ENCODE data around the gene NPIPB2. TPM values are rescaled to one million over a fixed set of nuclear protein-coding genes. Genes with fewer than 3 reads are reported as not detected.

NPIPB2 gene
- total RNA-seq, 6 donors from 2014 or later: 3.6 to 47.1 (median 9.0) TPM

GRCh38 chr16:11880007-11880406 is 61.8 kb downstream of the NPIPB2 start:
- TF ChIP-seq POLR2A (IDR thresholded peaks at IDR 0.05): no peak
- peak in 2 of 6 experiments; percentile 10 to 20 for TF ChIP-seq CTCF (IDR thresholded peaks at IDR 0.05)
- peaks cover 27 to 97% (median 81%) of the 10 kb centered on the region in 4 donors for H3K36me3 ChIP-seq
- ATAC-seq (ENCODE audit: low FRiP score in 2 of 2): no peak
- H3K4me3 ChIP-seq: no peak overlapping the region
- no peak overlapping the region for H3K27ac ChIP-seq
- WGBS, 2 donors: 85 to 88% methylated on average over 5 of the region's 5 CpGs
- no peaks in the 10 kb centered on the region for H3K4me1 ChIP-seq
- DNase-seq: no peak
- H3K9me3 ChIP-seq: no peaks in the 10 kb centered on the region
- no peaks in the 10 kb centered on the region for H3K27me3 ChIP-seq

- DNase-seq (no peak), ATAC-seq (ENCODE audit: low FRiP score in 2 of 2) (no peak)
- no peak for TF ChIP-seq POLR2A (IDR thresholded peaks at IDR 0.05)
- no peak for TF ChIP-seq POLR2AphosphoS5 (IDR thresholded peaks at IDR 0.05)
- no peak for TF ChIP-seq EP300 (IDR thresholded peaks at IDR 0.05)
- no peak for TF ChIP-seq CTCF (IDR thresholded peaks at IDR 0.05)
- Histone ChIP-seq H3K27ac (no peak overlapping the region), H3K27me3 (no peaks in the 10 kb centered on the region), H3K9me3 (no peaks in the 10 kb centered on the region), H3K4me1 (no peaks in the 10 kb centered on the region), H3K36me3 (peaks cover 16 to 98% (median 77%) of the 10 kb centered on the region in 4 donors), H3K4me3 (no peak overlapping the region)
- 85 to 88% methylated on average over 5 of the region's 5 CpGs for WGBS, 2 donors
Observed at GRCh38 chr16:11877374-11877773, 64.5 kb downstream of the NPIPB2 start.

Small RNAs within 50 kb of the gene (small RNA-seq; reads per million reads assigned to genes)
- gene AC007216.5 (0 reads per million in 4 donors), gene COX6CP1 (0 to 0.29 (median 0) reads per million in 4 donors), gene UBL5P4 (0 reads per million in 4 donors)

Other genes starting within 250 kb of the NPIPB2 start
- gene TXNDC11, start 199.2 kb downstream of the NPIPB2 start, total RNA-seq: 100 to 1,000 TPM in 5 of 6 donors, 10 to 100 TPM in 1; 81.2 to 148 (median 117) TPM
- 100 to 1,000 TPM in 2 of 6 donors, 10 to 100 TPM in 4; 52.7 to 142 (median 64.7) TPM for gene ZC3H7A, start 144.8 kb downstream of the NPIPB2 start, total RNA-seq
- gene RSL1D1, start 90.5 kb downstream of the NPIPB2 start, total RNA-seq: 100 to 1,000 TPM in 4 of 6 donors, 10 to 100 TPM in 2; 77.8 to 121 (median 108) TPM
- gene GSPT1, start 26.1 kb downstream of the NPIPB2 start, total RNA-seq: 100 to 1,000 TPM in 3 of 6 donors, 10 to 100 TPM in 3; 52.4 to 117 (median 99.6) TPM
- 1 to 10 TPM in 3 of 6 donors, not detected in 3; 1.6 to 2.9 (median 2.0) TPM for gene TNFRSF17, start 23.2 kb upstream of the NPIPB2 start, total RNA-seq
- gene SNX29, start 34.7 kb upstream of the NPIPB2 start, total RNA-seq: 10 to 100 TPM; 22.6 to 95.3 (median 42.2) TPM